Choroid plexus epithelial cell (primary cell): ENCODE measurements around the gene FTCD.

ENCODE experiments used
- DNase-seq: peaks from one replicate; pipeline ENCODE4 v3.0.0-alpha.2; 2010; ENCODE audit warnings: low read depth
- H3K4me3 ChIP-seq: 2 replicates; pipeline ENCODE4 v1.5.1; 2011; ENCODE audit warnings: low read depth, mild to moderate bottlenecking, control low read depth, low read length, moderate library complexity
- CTCF ChIP-seq: conservative IDR thresholded peaks from 2 replicates; pipeline ENCODE4 v1.5.1; 2011; ENCODE audit warnings: low read depth, mild to moderate bottlenecking, control low read depth, inconsistent platforms, low read length, moderate library complexity

The FTCD gene

GRCh38 chr21:46117586-46118315, 37.6 kb downstream of the FTCD start:
- no peak for DNase-seq
- TF ChIP-seq CTCF, result no peak
- no peak overlapping the region for H3K4me3 ChIP-seq

- H3K4me3 ChIP-seq, result no peak overlapping the region
- no peak for DNase-seq
- no peak for TF ChIP-seq CTCF
Observed at GRCh38 chr21:46116776-46117585, 38.4 kb downstream of the FTCD start.

- no peak for TF ChIP-seq CTCF
- no peak overlapping the region for H3K4me3 ChIP-seq
Observed at GRCh38 chr21:46116189-46116775, 39.1 kb downstream of the FTCD start.

GRCh38 chr21:46115441-46116188, 39.8 kb downstream of the FTCD start:
- H3K4me3 ChIP-seq, result no peak overlapping the region
- TF ChIP-seq CTCF, result no peak
- DNase-seq, result no peak

More at GRCh38 chr21:46116189-46116775, 39.1 kb downstream of the FTCD start:
- no peak for DNase-seq

- no peak for TF ChIP-seq CTCF
- no peak for DNase-seq
Observed at GRCh38 chr21:46114963-46115362, 40.4 kb downstream of the FTCD start.

GRCh38 chr21:46113497-46114176, 41.7 kb downstream of the FTCD start:
- DNase-seq, result no peak
- no peak overlapping the region for H3K4me3 ChIP-seq
- TF ChIP-seq CTCF, result no peak

More at GRCh38 chr21:46114963-46115362, 40.4 kb downstream of the FTCD start:
- H3K4me3 ChIP-seq, result no peak overlapping the region
